Naive thymus-derived CD4-positive, alpha-beta T cell (primary cell): ENCODE data around the gene DUXA. TPM values are rescaled to one million over a fixed set of nuclear protein-coding genes. Genes with fewer than 3 reads are reported as not detected.
"Not testable (repeated sequence)": the region's sequence is repeated elsewhere in the genome, so short reads cannot be mapped to it uniquely, and the experiment has no call there.

Experiments
- ATAC-seq: fragments of 150-1000 bp; cut with Tn5 transposase; 2 replicates; pipeline ENCODE4 v1.10.0; 2021; ENCODE audit warnings: mild to moderate bottlenecking, moderate library complexity
- CTCF ChIA-PET: fragments of 350-600 bp; sonication (Branson Sonifier 250); formaldehyde crosslinking; loops from one replicate; lab custom pipeline; 2021; ENCODE audit warnings: antibody characterized with exemption; lab: Charles Lee
- POLR2A ChIA-PET: fragments of 350-600 bp; sonication (Branson Sonifier 250); formaldehyde crosslinking; loops from one replicate; lab custom pipeline; 2021; ENCODE audit warnings: antibody characterized with exemption, inconsistent platforms; lab: Charles Lee
- DNase-seq, 9 donors: peaks; one replicate each; pipeline versions ENCODE4 v3.0.0 to v3.0.0-alpha.2; 2020 to 2022; ENCODE audit warnings: mixed read lengths in 1 of 9
- H3K27ac ChIP-seq: one replicate; pipeline ENCODE4 v1.7.0; 2013; ENCODE audit warnings: mild to moderate bottlenecking, low read depth, low read length, moderate library complexity
- H3K27me3 ChIP-seq, 2 donors: one replicate each; pipeline ENCODE4 v1.7.0; 2013; ENCODE audit warnings: low read length in 2 of 2, mild to moderate bottlenecking in 2 of 2, moderate library complexity in 2 of 2; ENCODE audit not compliant: control insufficient read depth in 2 of 2, insufficient read depth in 2 of 2
- H3K36me3 ChIP-seq, 3 experiments: 1 replicate in 2 of 3; 2 replicates in 1 of 3; pipeline ENCODE4 v1.7.0; 2013; ENCODE audit warnings: low read length in 3 of 3, mild to moderate bottlenecking in 3 of 3, moderate library complexity in 1 of 3; ENCODE audit not compliant: insufficient read depth in 3 of 3, control insufficient read depth in 2 of 3
- H3K4me1 ChIP-seq, 2 donors: one replicate each; pipeline ENCODE4 v1.7.0; 2013; ENCODE audit warnings: low read length in 2 of 2, mild to moderate bottlenecking in 2 of 2, moderate library complexity in 1 of 2; ENCODE audit not compliant: control insufficient read depth in 2 of 2, insufficient read depth in 2 of 2
- H3K4me3 ChIP-seq: 2 replicates; pipeline ENCODE4 v1.7.0; 2013; ENCODE audit warnings: mild to moderate bottlenecking, low read length
- H3K9me3 ChIP-seq, 3 experiments: 1 replicate in 2 of 3; 2 replicates in 1 of 3; pipeline ENCODE4 v1.7.0; 2013; ENCODE audit warnings: low read length in 3 of 3; ENCODE audit not compliant: control insufficient read depth in 2 of 3
- H3K27ac Mint-ChIP-seq, 9 donors: one replicate each; pipeline ENCODE4 v1.8.0; 2020 to 2022; ENCODE audit warnings: mixed read lengths in 9 of 9, mild to moderate bottlenecking in 8 of 9, moderate library complexity in 5 of 9, inconsistent platforms in 2 of 9
- H3K27me3 Mint-ChIP-seq, 5 donors: one replicate each; pipeline ENCODE4 v1.8.0; 2021 to 2022; ENCODE audit warnings: mixed read lengths in 5 of 5, mild to moderate bottlenecking in 1 of 5
- H3K36me3 Mint-ChIP-seq, 5 donors: one replicate each; pipeline ENCODE4 v1.8.0; 2020 to 2022; ENCODE audit warnings: mixed read lengths in 5 of 5, mild to moderate bottlenecking in 3 of 5, inconsistent platforms in 1 of 5
- H3K4me1 Mint-ChIP-seq, 7 donors: one replicate each; pipeline ENCODE4 v1.8.0; 2020 to 2022; ENCODE audit warnings: mixed read lengths in 7 of 7, mild to moderate bottlenecking in 3 of 7, inconsistent platforms in 1 of 7
- H3K4me3 Mint-ChIP-seq, 10 donors: one replicate each; pipeline ENCODE4 v1.8.0; 2020 to 2022; ENCODE audit warnings: mild to moderate bottlenecking in 10 of 10, mixed read lengths in 10 of 10, moderate library complexity in 6 of 10, inconsistent platforms in 2 of 10
- H3K9me3 Mint-ChIP-seq, 11 donors: one replicate each; pipeline ENCODE4 v1.8.0; 2020 to 2022; ENCODE audit warnings: mixed read lengths in 11 of 11, mild to moderate bottlenecking in 4 of 11, inconsistent platforms in 1 of 11, moderate library complexity in 1 of 11
- intact Hi-C, 2 donors: fragments of 100-400 bp; cut with micrococcal nuclease; formaldehyde crosslinking; loops; one replicate each; pipeline ENCODE4 v1.15.1; 2023
- polyA plus RNA-seq, 2 donors: library from polyadenylated mRNA; unstranded; fragments of 300-500 nt; fragmentation: Illumina TruSeq; gene quantifications; one replicate each; pipeline ENCODE4 v1.2.3, GENCODE V29; 2021
- total RNA-seq, 6 experiments: library from RNA in 5 of 6; stranded (reverse) in 5 of 6; gene quantifications; 1 replicate in 5 of 6; 2 replicates in 1 of 6; pipeline ENCODE4 v1.2.3 and lab custom pipeline; 2021 to 2026

Gene DUXA
- total and polyA plus RNA-seq, 7 experiments from 2014 or later: not detected

- ChIA-PET CTCF (no interaction called here), POLR2A (no interaction called here)
- no peak overlapping the region for H3K27ac ChIP-seq
- H3K9me3 ChIP-seq: peaks cover 0 to 7% (median 0%) of the 10 kb centered on the region in 3 experiments
- no peak for ATAC-seq
- H3K4me1 ChIP-seq: no peaks in the 10 kb centered on the region
- Mint-ChIP-seq H3K9me3 (peaks cover 5 to 78% (median 37%) of the 10 kb centered on the region in 11 donors), H3K27ac (no peak overlapping the region), H3K4me3 (no peak overlapping the region), H3K36me3 (peaks cover 3 to 19% (median 12%) of the 10 kb centered on the region in 5 donors), H3K4me1 (no peaks in the 10 kb centered on the region), H3K27me3 (peaks cover 0 to 4% (median 4%) of the 10 kb centered on the region in 5 donors)
- no peak overlapping the region for H3K4me3 ChIP-seq
- no peaks in the 10 kb centered on the region for H3K27me3 ChIP-seq
- intact Hi-C loops: no loop called here
- no peaks in the 10 kb centered on the region for H3K36me3 ChIP-seq
- DNase-seq: no peak
Measured at GRCh38 chr19:57161985-57162539, 5.2 kb downstream of the DUXA start.

GRCh38 chr19:57152921-57153320 is 14.4 kb downstream of the DUXA start:
- H3K4me3 Mint-ChIP-seq: no peak overlapping the region
- peaks cover 0 to 13% (median 0%) of the 10 kb centered on the region in 3 experiments for H3K9me3 ChIP-seq
- ChIA-PET POLR2A (no interaction called here), CTCF (no interaction called here)
- no peak for DNase-seq
- intact Hi-C loops: no loop called here
- H3K27ac ChIP-seq: no peak overlapping the region
- no peaks in the 10 kb centered on the region for H3K27me3 Mint-ChIP-seq
- H3K4me1 ChIP-seq: no peaks in the 10 kb centered on the region
- no peaks in the 10 kb centered on the region for H3K36me3 ChIP-seq
- no peak overlapping the region for H3K4me3 ChIP-seq
- H3K9me3 Mint-ChIP-seq: peaks cover 6 to 77% (median 41%) of the 10 kb centered on the region in 11 donors
- no peaks in the 10 kb centered on the region for H3K27me3 ChIP-seq
- no peak for ATAC-seq
- H3K4me1 Mint-ChIP-seq: no peaks in the 10 kb centered on the region
- H3K36me3 Mint-ChIP-seq: peaks cover 0 to 12% (median 0%) of the 10 kb centered on the region in 5 donors
- no peak overlapping the region for H3K27ac Mint-ChIP-seq

GRCh38 chr19:57141699-57142098 is 25.6 kb downstream of the DUXA start:
- ChIA-PET CTCF (no interaction called here), POLR2A (no interaction called here)
- Mint-ChIP-seq H3K27ac (no peak overlapping the region), H3K4me3 (no peak overlapping the region), H3K4me1 (no peaks in the 10 kb centered on the region), H3K36me3 (peaks cover 0 to 21% (median 2%) of the 10 kb centered on the region in 5 donors), H3K27me3 (peaks cover 0 to 6% (median 0%) of the 10 kb centered on the region in 5 donors), H3K9me3 (peaks cover 4 to 78% (median 33%) of the 10 kb centered on the region in 11 donors)
- H3K9me3 ChIP-seq: peaks cover 0 to 12% (median 0%) of the 10 kb centered on the region in 3 experiments
- H3K4me1 ChIP-seq: no peaks in the 10 kb centered on the region
- H3K27ac ChIP-seq: no peak overlapping the region
- ATAC-seq (no peak), DNase-seq (no peak)
- no peak overlapping the region for H3K4me3 ChIP-seq
- H3K36me3 ChIP-seq: no peaks in the 10 kb centered on the region
- intact Hi-C loops: no loop called here
- H3K27me3 ChIP-seq: no peaks in the 10 kb centered on the region

- no peak for DNase-seq
- ChIA-PET CTCF (no interaction called here), POLR2A (no interaction called here)
- no peaks in the 10 kb centered on the region for H3K4me1 ChIP-seq
- H3K9me3 ChIP-seq: peaks cover 0 to 26% (median 0%) of the 10 kb centered on the region in 3 experiments
- peaks cover 18 to 71% (median 40%) of the 10 kb centered on the region in 11 donors for H3K9me3 Mint-ChIP-seq
- no peak overlapping the region for H3K4me3 Mint-ChIP-seq
- ATAC-seq: no peak
- H3K4me1 Mint-ChIP-seq: no peaks in the 10 kb centered on the region
- no peak overlapping the region for H3K4me3 ChIP-seq
- H3K36me3 ChIP-seq: no peaks in the 10 kb centered on the region
- H3K27ac ChIP-seq: no peak overlapping the region
- H3K27me3 ChIP-seq: no peaks in the 10 kb centered on the region
- intact Hi-C loops: no loop called here
- H3K27me3 Mint-ChIP-seq: peaks cover 0 to 7% (median 4%) of the 10 kb centered on the region in 5 donors
- no peak overlapping the region for H3K27ac Mint-ChIP-seq
- peaks cover 0 to 26% (median 10%) of the 10 kb centered on the region in 5 donors for H3K36me3 Mint-ChIP-seq
Measured at GRCh38 chr19:57135797-57136196, 31.5 kb downstream of the DUXA start.

- H3K9me3 ChIP-seq, intact Hi-C loops, H3K27ac ChIP-seq, H3K36me3 ChIP-seq, H3K4me1 Mint-ChIP-seq, CTCF ChIA-PET, H3K27ac Mint-ChIP-seq, ATAC-seq, DNase-seq, H3K4me3 ChIP-seq, H3K27me3 ChIP-seq, H3K4me1 ChIP-seq, POLR2A ChIA-PET, H3K27me3 Mint-ChIP-seq, H3K4me3 Mint-ChIP-seq: not testable (repeated sequence)
- H3K36me3 Mint-ChIP-seq: peaks cover 0 to 20% (median 0%) of the 10 kb centered on the region in 5 donors
- H3K9me3 Mint-ChIP-seq: peaks cover 21 to 90% (median 46%) of the 10 kb centered on the region in 11 donors
Measured at GRCh38 chr19:57127403-57127802, 39.9 kb downstream of the DUXA start.

GRCh38 chr19:57123882-57124281 is 43.4 kb downstream of the DUXA start:
- no peak overlapping the region for H3K4me3 Mint-ChIP-seq
- DNase-seq (no peak), ATAC-seq (no peak)
- H3K27ac Mint-ChIP-seq: no peak overlapping the region
- Histone ChIP-seq H3K9me3 (peaks cover 0 to 15% (median 0%) of the 10 kb centered on the region in 3 experiments), H3K4me1 (no peaks in the 10 kb centered on the region), H3K4me3 (no peak overlapping the region), H3K36me3 (no peaks in the 10 kb centered on the region), H3K27me3 (no peaks in the 10 kb centered on the region), H3K27ac (no peak overlapping the region)
- CTCF ChIA-PET: no interaction called here
- peaks cover 0 to 9% (median 3%) of the 10 kb centered on the region in 5 donors for H3K36me3 Mint-ChIP-seq
- peaks cover 8 to 81% (median 27%) of the 10 kb centered on the region in 11 donors for H3K9me3 Mint-ChIP-seq
- H3K4me1 Mint-ChIP-seq: no peaks in the 10 kb centered on the region
- intact Hi-C loops: no loop called here
- H3K27me3 Mint-ChIP-seq: peaks cover 0 to 9% (median under 1%) of the 10 kb centered on the region in 5 donors
- POLR2A ChIA-PET: no interaction called here

GRCh38 chr19:57118848-57119247 is 48.4 kb downstream of the DUXA start:
- Mint-ChIP-seq H3K4me3 (no peak overlapping the region), H3K9me3 (peaks cover 3 to 86% (median 33%) of the 10 kb centered on the region in 11 donors), H3K4me1 (no peaks in the 10 kb centered on the region), H3K27me3 (no peaks in the 10 kb centered on the region), H3K27ac (no peak overlapping the region), H3K36me3 (peaks cover 0 to 7% (median 0%) of the 10 kb centered on the region in 5 donors)
- DNase-seq (no peak), ATAC-seq (no peak)
- no peak overlapping the region for H3K4me3 ChIP-seq
- no peaks in the 10 kb centered on the region for H3K36me3 ChIP-seq
- H3K9me3 ChIP-seq: peaks cover 0 to 41% (median 3%) of the 10 kb centered on the region in 3 experiments
- CTCF ChIA-PET: no interaction called here
- POLR2A ChIA-PET: no interaction called here
- H3K27ac ChIP-seq: no peak overlapping the region
- no peaks in the 10 kb centered on the region for H3K27me3 ChIP-seq
- no peaks in the 10 kb centered on the region for H3K4me1 ChIP-seq
- intact Hi-C loops: no loop called here
